HG03060 (cell line): Measurements from ENCODE around the gene SMIM35.

Source experiments
- ATAC-seq: cut with Tn5 transposase; IDR thresholded peaks from one replicate; pipeline ENCODE4 v1.9.1; 2021; ENCODE audit warnings: low read depth, moderate number of reproducible peaks; ENCODE audit not compliant: unreplicated experiment

SMIM35 gene

GRCh38 chr11:118060081-118060661, 26.6 kb downstream of the SMIM35 start:
- ATAC-seq: no peak

GRCh38 chr11:118059246-118059940, 27.4 kb downstream of the SMIM35 start:
- ATAC-seq: no peak

- ATAC-seq: no peak
Observed at GRCh38 chr11:118058311-118059245, 28.2 kb downstream of the SMIM35 start.

- no peak for ATAC-seq
Observed at GRCh38 chr11:118057251-118058145, 29.3 kb downstream of the SMIM35 start.

- ATAC-seq: no peak
Observed at GRCh38 chr11:118056806-118057205, 30.0 kb downstream of the SMIM35 start.

GRCh38 chr11:118055966-118056365, 30.8 kb downstream of the SMIM35 start:
- ATAC-seq: no peak

GRCh38 chr11:118054712-118055640, 31.8 kb downstream of the SMIM35 start:
- ATAC-seq: no peak

- no peak for ATAC-seq
Observed at GRCh38 chr11:118052581-118053206, 34.1 kb downstream of the SMIM35 start.

GRCh38 chr11:118051611-118052461, 34.9 kb downstream of the SMIM35 start:
- no peak for ATAC-seq

- ATAC-seq: no peak
Observed at GRCh38 chr11:118051136-118051610, 35.6 kb downstream of the SMIM35 start.

GRCh38 chr11:118050208-118050891, 36.4 kb downstream of the SMIM35 start:
- no peak for ATAC-seq

- no peak for ATAC-seq
Observed at GRCh38 chr11:118049771-118050170, 37.0 kb downstream of the SMIM35 start.

- no peak for ATAC-seq
Observed at GRCh38 chr11:118048472-118049370, 38.0 kb downstream of the SMIM35 start.

GRCh38 chr11:118047749-118048148, 39.0 kb downstream of the SMIM35 start:
- no peak for ATAC-seq

GRCh38 chr11:118046964-118047700, 39.6 kb downstream of the SMIM35 start:
- ATAC-seq: no peak
